Measurements from ENCODE around the gene SMYD5.
"Not testable (repeated sequence)": the region's sequence is repeated elsewhere in the genome, so short reads cannot be mapped to it uniquely, and the experiment has no call there.

GRCh38 chr2:73168348-73168747 lies 45.7 kb upstream of the SMYD5 start:
- not testable (repeated sequence) for TF ChIP-seq ZNF274 (IDR thresholded peaks at IDR 0.05; ENCODE audit: low read depth, low read length); YY1 (IDR thresholded peaks at IDR 0.05; ENCODE audit: insufficient read depth, insufficient read length); SUZ12 (IDR thresholded peaks at IDR 0.05; ENCODE audit: extremely low read depth, insufficient read depth, insufficient read length)

All from NT2/D1 (cell line).